ENCODE data around the gene PALD1.

DNA sequence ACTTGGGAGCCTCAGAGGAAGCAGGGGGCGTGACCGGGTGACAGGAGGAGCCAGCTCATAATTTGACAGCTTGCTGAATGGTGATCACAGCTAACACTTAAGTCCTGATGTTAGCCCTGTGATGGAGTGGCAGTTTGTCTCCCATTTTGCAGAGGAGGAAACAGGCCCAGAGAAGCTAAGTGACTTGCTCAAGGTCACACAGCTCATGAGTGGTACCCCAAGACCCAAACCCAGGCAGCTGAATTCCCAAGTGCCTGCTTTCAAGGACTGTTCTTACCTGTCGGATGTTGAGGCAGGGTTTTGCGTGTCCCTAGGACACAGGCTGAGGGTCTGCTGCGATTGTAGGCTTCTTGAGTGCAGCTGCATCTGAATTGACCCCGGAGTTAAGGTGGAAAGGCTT, 51.7 kb downstream of the PALD1 start:
- TF ChIP-seq, protein P1, sequence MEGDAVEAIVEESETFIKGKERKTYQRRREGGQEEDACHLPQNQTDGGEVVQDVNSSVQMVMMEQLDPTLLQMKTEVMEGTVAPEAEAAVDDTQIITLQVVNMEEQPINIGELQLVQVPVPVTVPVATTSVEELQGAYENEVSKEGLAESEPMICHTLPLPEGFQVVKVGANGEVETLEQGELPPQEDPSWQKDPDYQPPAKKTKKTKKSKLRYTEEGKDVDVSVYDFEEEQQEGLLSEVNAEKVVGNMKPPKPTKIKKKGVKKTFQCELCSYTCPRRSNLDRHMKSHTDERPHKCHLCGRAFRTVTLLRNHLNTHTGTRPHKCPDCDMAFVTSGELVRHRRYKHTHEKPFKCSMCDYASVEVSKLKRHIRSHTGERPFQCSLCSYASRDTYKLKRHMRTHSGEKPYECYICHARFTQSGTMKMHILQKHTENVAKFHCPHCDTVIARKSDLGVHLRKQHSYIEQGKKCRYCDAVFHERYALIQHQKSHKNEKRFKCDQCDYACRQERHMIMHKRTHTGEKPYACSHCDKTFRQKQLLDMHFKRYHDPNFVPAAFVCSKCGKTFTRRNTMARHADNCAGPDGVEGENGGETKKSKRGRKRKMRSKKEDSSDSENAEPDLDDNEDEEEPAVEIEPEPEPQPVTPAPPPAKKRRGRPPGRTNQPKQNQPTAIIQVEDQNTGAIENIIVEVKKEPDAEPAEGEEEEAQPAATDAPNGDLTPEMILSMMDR (IDR thresholded peaks at IDR 0.05) = no peak
- TF ChIP-seq POLR2A (IDR thresholded peaks at IDR 0.05) = no peak

All from suprapubic skin (tissue), 3 donors.